K562 (cell line): ENCODE measurements around the gene SEC23IP. TPM values are rescaled to one million over a fixed set of nuclear protein-coding genes. Genes with fewer than 3 reads are reported as not detected.

ENCODE experiments used
- ARID4B ChIP-seq: sonication (generic); formaldehyde crosslinking; IDR thresholded peaks from 2 replicates; pipeline ENCODE4 v1.8.0; 2022; ENCODE audit warnings: mild to moderate bottlenecking, missing genetic modification reagents
- CBFB ChIP-seq: sonication (generic); formaldehyde crosslinking; IDR thresholded peaks from 2 replicates; pipeline ENCODE4 v1.4.0; 2020; ENCODE audit warnings: mild to moderate bottlenecking, missing genetic modification reagents
- CREBBP ChIP-seq: IDR thresholded peaks from one replicate; pipeline ENCODE4 v1.6.1; 2012; ENCODE audit warnings: low read depth, mild to moderate bottlenecking, control low read depth, inconsistent platforms, low read length
- E2F6 ChIP-seq, 2 experiments: IDR thresholded peaks; 2 replicates each; pipeline ENCODE4 v1.6.1; 2011; ENCODE audit warnings: borderline replicate concordance in 1 of 2, control low read depth in 1 of 2, low read depth in 1 of 2, low read length in 1 of 2, mild to moderate bottlenecking in 1 of 2, mixed read lengths in 1 of 2, moderate library complexity in 1 of 2; ENCODE audit not compliant: insufficient read depth in 1 of 2, insufficient read length in 1 of 2, poor library complexity in 1 of 2, severe bottlenecking in 1 of 2; ENCODE audit errors: extremely low read depth in 1 of 2
- FOXO4 ChIP-seq: fragments of 450-650 bp; formaldehyde crosslinking; IDR thresholded peaks from 2 replicates; pipeline ENCODE4 v1.4.0; 2020; ENCODE audit warnings: mild to moderate bottlenecking, moderate library complexity
- FOXP4 ChIP-seq: sonication (generic); formaldehyde crosslinking; IDR thresholded peaks from 2 replicates; pipeline ENCODE4 v1.8.0; 2022; ENCODE audit warnings: mild to moderate bottlenecking, missing genetic modification reagents, borderline replicate concordance
- SP2 ChIP-seq: IDR thresholded peaks from 2 replicates; pipeline ENCODE4 v1.6.1; 2011; ENCODE audit warnings: mild to moderate bottlenecking, low read depth, low read length, moderate library complexity; ENCODE audit not compliant: poor library complexity, severe bottlenecking; ENCODE audit errors: extremely low read depth
- TFE3 ChIP-seq: fragments of 450-650 bp; formaldehyde crosslinking; IDR thresholded peaks from 2 replicates; pipeline ENCODE4 v1.4.0; 2020; ENCODE audit warnings: mild to moderate bottlenecking, mixed read lengths
- ZBTB43 ChIP-seq: sonication (generic); formaldehyde crosslinking; IDR thresholded peaks from 2 replicates; pipeline ENCODE4 v1.8.0; 2023; ENCODE audit warnings: mild to moderate bottlenecking, missing genetic modification reagents
- ZNF23 ChIP-seq: fragments of 250-450 bp; sonication (Bioruptor Pico); IDR thresholded peaks from 2 replicates; pipeline ENCODE4 v1.4.0; 2020; ENCODE audit warnings: mild to moderate bottlenecking
- ZNF561 ChIP-seq: fragments of 450-650 bp; formaldehyde crosslinking; conservative IDR thresholded peaks from 2 replicates; pipeline ENCODE4 v1.4.0; 2020; ENCODE audit warnings: mild to moderate bottlenecking, moderate library complexity
- polyA plus RNA-seq, 8 experiments: library from polyadenylated mRNA; depleted of rRNA in 4 of 8; stranded (reverse) in 5 of 8; unstranded in 3 of 8; fragments of >200 nt; fragmentation: Nextera tagmentation in 2 of 8; fragmentation: Illumina TruSeq in 1 of 8; extraction: Ambion mirVana in 2 of 8; extraction: Trizol in 1 of 8; gene quantifications; 2 replicates each; pipeline versions ENCODE4 v1.2.1 to v1.2.3, GENCODE V29; 2011 to 2014; ENCODE audit warnings: inconsistent platforms in 1 of 8, missing spikeins in 1 of 8
- total RNA-seq, 7 experiments: library from RNA; depleted of rRNA in 6 of 7; stranded (reverse); fragments of >200 nt in 6 of 7; fragmentation: Illumina TruSeq in 2 of 7; extraction: Trizol in 2 of 7; gene quantifications; 2 replicates each; pipeline versions ENCODE4 v1.2.1 to v1.2.3, GENCODE V29; 2011 to 2021; ENCODE audit warnings: low replicate concordance in 1 of 7

Gene SEC23IP
- total and polyA plus RNA-seq, 9 of the 15 experiments (the other 6 are each of a cell fraction or from before 2014, with no cell fraction given), result 15.8 to 38.4 (median 22.5) TPM

GRCh38 chr10:119892188-119893065 lies at the start of gene SEC23IP (continued):
- TF ChIP-seq ZNF561 (CRISPR knock-in tag) (no peak), E2F6 (IDR thresholded peaks at IDR 0.05; ENCODE audit: borderline replicate concordance in 1 of 2, extremely low read depth in 1 of 2, insufficient read depth in 1 of 2, insufficient read length in 1 of 2, low read depth in 1 of 2, low read length in 1 of 2, poor library complexity in 1 of 2, severe bottlenecking in 1 of 2) (peak; percentile 91 to 95), TFE3 (CRISPR knock-in tag) (peak; percentile 96), ZNF23 (no peak), SP2 (no peak), CBFB (CRISPR knock-in tag) (no peak), ARID4B (CRISPR knock-in tag) (no peak), FOXP4 (CRISPR knock-in tag) (no peak), CREBBP (no peak), ZBTB43 (CRISPR knock-in tag) (no peak), FOXO4 (CRISPR knock-in tag) (no peak)
